CD4-positive, alpha-beta T cell treated with Interleukin-4 for 1 hour (primary cell): ENCODE results near the gene ESR2.
"Not testable (repeated sequence)": the region's sequence is repeated elsewhere in the genome, so short reads cannot be mapped to it uniquely, and the experiment has no call there.

Source experiments
- DNase-seq, 2 donors: peaks; one replicate each; pipeline ENCODE4 v3.0.0-alpha.2; 2020 to 2022

ESR2 gene

DNA sequence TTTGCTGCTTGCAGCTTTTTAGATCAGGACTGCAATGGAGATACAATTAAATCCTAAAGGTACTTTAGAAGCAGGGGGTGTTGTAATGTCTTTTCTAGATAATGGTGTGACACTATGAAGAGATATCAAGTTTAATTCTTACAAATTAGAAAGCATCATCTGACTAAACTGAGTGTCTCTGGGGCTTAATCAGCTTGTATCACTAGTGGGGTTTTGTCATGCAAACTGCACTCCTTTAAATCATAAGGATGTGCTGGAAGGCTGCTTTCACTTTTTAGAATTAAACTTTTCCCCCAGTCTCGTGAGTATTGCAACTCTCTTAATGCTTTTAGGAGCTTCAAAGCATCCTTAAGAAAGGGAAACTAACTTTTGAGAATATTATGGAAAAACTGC is 218.6 kb downstream of the ESR2 start:
- DNase-seq, result no peak

- DNase-seq, result no peak
Observed at GRCh38 chr14:64074961-64075612, 219.1 kb downstream of the ESR2 start.

DNA sequence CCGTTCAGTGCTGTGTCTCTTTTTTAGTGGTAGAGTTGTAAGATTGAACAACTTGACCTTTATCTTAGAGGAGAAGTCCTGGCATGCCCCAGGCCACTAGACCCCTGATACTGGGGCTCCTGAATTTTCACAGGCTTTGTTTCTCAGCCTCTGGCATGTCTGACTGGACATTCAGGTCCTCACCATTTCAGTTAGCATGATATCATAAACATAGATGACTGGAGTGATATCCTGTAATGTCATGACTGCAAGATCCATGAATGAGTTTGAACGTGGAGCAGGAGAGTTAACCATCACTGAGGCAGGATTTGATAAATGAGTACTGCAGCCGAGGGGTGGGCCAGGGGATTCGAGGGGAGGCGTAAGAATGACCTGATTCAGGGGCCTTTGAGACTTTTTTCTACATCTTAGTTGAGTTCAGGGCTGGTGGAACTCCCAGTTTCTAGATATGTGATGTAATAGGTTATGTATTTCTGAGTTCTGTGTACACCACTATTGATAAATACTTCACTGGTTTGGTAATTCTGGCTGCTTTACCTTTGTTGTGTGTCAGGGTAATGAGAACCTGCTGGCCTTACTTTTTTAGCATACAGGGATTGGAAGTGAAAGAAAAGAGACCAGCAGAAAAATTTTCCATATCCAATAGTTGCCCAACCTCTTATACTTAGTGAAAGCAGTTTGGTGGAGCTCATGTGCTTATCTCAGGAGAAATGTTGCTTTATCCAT is 224.4 kb downstream of the ESR2 start:
- DNase-seq, result no peak

- DNase-seq, result no peak
Observed at GRCh38 chr14:64064447-64064846, 229.7 kb downstream of the ESR2 start.

- DNase-seq, result no peak
Observed at GRCh38 chr14:64062381-64063115, 231.6 kb downstream of the ESR2 start.

- DNase-seq, result no peak
Observed at GRCh38 chr14:64061706-64062105, 232.5 kb downstream of the ESR2 start.

DNA sequence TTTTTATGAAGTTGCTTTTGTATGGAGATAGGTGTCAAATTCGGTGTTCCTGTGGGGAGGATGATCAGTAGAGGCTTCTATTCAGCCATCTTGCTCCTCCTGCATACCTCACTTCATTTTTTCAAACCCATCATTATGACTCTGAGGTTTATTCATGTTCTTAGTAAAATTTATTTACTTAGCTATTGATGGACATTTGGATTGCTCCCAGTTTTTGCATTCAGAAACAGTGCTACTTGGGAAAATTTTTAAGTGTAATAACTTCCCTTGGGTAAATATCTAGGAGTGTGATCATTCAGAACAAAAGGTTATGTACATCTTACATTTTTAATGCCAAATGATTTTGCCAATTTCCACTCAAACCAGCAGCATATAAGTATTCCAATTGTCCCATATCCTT is 233.1 kb downstream of the ESR2 start:
- no peak for DNase-seq

GRCh38 chr14:64060648-64061096 is 233.5 kb downstream of the ESR2 start:
- no peak for DNase-seq

- DNase-seq, result no peak
Observed at GRCh38 chr14:64060199-64060545, 234.0 kb downstream of the ESR2 start.

DNA sequence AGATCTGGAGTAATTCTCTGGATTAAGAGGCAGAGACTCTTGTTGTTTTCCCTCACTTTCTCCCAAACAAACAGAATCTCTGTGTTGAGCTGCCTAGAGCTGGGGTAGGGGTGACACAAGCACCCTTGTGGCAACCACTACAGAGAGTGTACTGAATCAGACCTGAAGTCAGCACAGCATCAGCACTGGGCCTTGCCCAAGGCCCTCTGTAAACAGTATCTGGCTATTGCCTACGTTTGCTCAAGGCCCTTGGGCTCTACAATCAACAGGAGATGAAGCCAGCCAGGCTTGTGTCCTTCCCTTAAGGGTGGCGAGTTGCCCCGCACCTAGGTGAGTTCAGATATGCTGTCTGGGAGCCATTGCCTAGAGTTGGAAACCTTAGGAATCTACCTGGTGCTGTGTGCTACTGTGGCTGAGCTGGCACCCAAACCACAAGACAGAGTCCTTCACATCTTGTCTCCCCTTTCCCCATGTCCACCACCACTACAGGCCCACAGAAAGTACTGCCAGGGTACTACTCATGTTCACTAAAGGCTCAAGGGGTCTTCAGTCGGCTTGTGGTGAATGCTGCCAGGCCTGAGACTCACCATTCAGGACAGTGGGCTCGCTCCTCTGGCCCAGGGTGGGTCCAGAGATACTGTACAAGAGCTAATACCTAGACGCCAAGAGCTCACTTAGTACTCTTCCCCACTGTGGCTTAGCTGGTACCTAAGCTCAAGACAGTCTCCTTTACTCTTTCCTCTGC is 234.5 kb downstream of the ESR2 start:
- no peak for DNase-seq

GRCh38 chr14:64053694-64054669 is 240.2 kb downstream of the ESR2 start:
- no peak for DNase-seq

GRCh38 chr14:64049616-64050381 is 244.4 kb downstream of the ESR2 start:
- DNase-seq, result no peak

DNA sequence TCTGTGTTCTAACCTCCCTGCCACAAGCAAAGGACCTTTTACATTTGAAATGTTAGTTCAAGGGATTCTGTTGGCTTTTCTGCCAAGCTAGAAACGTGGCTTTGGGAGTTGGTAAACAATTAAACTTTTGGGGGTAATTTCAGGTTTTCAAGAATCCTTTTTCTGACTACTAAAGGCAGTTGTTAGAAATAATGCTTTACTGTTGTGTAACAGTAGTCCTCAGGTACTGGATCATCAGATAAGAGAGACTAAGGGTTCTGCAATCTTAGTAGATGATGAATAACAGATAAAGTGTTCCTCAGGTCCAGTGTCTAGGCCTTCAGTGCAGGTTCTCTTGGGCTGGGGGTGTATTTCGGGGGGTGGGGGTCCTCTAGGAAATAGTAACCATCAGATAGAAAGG is 249.1 kb downstream of the ESR2 start:
- no peak for DNase-seq

DNA sequence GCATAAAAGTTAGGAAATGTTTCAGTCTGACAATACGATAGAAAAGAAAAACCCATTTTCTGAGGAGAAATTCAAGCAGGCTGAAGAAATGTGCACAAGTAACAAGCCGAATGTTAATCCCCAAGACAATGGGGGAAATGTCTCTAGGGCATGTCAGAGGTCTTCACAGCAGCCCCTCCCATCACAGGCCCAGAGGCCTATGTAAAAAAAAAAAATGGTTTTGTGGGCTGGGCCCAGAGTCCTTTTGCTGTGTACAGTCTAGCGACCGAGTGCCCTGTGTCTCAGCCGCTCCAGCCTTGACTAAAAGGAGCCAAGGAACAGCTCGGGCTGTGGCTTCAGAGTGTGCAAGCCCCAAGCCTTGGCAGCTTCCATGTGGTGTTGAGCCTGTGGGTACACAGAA is 250.9 kb downstream of the ESR2 start:
- not testable (repeated sequence) for DNase-seq

DNA sequence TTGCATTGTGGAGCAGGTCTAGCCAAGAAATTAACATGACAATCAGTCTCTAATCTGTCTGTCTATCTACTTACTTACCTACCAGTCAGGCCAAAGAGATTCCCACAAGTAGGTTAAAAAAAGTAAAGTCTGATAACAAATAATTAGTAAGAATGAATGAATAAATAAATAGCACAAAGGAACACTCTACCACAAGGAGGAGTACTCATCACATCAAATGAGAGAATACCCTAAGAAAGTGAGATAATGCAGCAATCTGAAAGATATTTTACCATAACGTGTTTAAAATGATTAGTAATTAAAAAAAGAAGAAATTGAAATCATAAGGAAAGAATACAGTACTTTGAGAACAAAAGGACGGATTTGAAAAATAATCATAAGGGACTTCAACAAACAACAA is 254.1 kb downstream of the ESR2 start:
- DNase-seq, result no peak

DNA sequence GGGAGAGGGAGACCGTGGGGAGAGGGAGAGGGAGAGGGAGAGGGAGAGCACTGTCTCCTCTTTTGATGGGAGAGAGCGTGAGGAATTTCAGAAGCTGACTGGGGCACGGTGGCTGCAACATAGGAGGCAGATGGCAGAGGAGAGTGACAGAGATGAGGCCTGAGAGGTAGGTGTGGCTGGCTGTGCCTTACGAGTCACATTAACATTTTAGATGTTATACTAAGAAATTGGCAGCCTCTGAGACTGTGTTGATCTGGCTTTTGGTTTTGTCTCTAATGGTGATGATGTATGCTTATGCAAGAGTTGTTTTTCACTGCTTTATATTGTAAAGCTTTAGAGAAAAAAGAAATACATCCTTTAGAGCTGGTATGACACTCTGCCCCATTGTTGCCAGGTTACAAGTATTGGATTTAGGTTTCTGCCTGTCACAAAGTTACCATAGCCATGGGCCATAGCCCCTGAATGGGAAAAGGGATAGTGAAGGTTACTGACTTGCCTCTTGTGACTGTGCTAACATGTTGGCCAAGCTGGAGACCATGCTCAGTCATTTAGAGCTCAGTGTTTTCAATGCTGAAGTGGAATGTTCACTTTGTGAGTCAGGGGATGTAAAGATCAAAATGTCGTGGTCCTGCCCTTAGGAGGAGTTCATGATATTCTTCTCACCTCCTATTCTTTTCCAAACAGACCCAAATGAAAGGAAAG is 255.2 kb downstream of the ESR2 start:
- DNase-seq, result no peak

DNA sequence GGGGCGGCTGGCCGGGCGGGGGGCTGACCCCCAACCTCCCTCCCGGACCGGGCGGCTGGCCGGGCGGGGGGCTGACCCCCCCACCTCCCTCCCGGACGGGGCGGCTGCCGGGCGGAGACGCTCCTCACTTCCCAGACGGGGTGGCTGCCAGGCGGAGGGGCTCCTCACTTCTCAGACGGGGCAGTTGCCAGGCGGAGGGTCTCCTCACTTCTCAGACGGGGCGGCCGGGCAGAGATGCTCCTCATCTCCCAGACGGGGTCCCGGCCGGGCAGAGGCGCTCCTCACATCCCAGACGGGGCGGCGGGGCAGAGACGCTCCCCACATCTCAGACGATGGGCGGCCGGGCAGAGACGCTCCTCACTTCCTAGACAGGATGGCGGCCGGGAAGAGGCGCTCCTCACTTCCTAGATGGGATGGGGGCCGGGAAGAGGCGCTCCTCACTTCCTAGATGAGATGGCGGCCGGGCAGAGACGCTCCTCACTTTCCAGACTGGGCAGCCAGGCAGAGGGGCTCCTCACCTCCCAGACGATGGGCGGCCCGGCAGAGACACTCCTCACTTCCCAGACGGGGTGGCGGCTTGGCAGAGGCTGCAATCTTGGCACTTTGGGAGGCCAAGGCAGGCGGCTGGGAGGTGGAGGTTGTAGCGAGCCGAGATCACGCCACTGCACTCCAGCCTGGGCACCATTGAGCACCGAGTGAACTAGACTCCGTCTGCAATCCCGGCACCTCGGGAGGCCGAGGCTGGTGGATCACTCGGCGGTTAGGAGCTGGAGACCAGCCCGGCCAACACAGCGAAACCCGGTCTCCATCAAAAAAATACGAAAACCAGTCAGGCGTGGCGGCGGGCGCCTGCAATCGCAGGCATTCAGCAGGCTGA is 256.1 kb downstream of the ESR2 start:
- not testable (repeated sequence) for DNase-seq

DNA sequence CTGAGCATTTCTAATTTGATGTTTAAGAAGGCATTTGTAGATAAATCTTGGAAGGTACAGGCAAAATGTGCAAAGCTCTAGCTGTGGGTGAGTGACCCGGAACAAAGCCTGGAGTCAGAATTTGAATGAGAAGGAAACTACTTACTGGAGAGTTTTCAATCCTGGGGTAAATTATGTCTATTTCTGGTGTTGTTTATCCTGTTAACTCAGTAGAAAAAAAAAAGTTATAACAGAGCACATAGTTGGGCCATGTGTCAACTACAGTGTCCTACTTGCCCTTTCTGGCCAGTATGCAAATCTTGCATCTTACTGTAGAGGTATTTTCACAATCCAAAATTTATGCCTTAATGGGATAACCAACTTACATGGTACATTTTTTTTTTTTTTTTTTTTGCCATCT is 259.0 kb downstream of the ESR2 start:
- no peak for DNase-seq
